SH-SY5Y (cell line): ENCODE results near the gene CAPN15.

Experiments
- GATA2 ChIP-seq: IDR thresholded peaks from 2 replicates; pipeline ENCODE4 v1.6.1; 2011; ENCODE audit warnings: mild to moderate bottlenecking, low read depth, low read length
- GATA3 ChIP-seq: IDR thresholded peaks from 2 replicates; pipeline ENCODE4 v1.6.1; 2011; ENCODE audit warnings: low read depth, mild to moderate bottlenecking, low read length, moderate library complexity

GRCh38 chr16:590815-591200 is 63.3 kb downstream of the CAPN15 start:
- TF ChIP-seq GATA3 (no peak), GATA2 (no peak)
